ENCODE data around the gene SLFN14.
"Not testable (repeated sequence)": the region's sequence is repeated elsewhere in the genome, so short reads cannot be mapped to it uniquely, and the experiment has no call there.

Gene SLFN14

DNA sequence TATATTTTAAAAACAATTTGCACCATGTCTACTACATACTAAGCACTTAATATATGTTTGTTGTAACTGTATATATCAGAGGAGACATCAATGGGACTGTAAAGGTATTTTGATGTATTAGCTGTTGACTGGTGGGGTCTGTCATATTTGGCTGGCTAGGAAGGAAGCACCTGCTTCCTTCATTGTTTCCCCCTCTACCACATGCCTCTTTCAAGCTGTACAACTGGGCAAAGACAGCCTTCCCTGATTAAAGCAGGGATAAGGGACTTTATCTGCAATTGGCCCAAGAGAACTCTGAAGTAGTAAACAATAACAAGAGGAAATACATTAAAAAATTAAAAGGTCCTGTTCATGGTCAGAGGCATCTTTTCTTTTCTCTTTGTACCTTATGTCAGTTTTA lies 17.6 kb downstream of the SLFN14 start:
- no peak overlapping the region for H3K4me3 ChIP-seq (ENCODE audit: low read depth, low read length)
- in situ Hi-C loops (cut with HindIII; ENCODE audit: low sequenced_read_pairs), result loop anchor here (25.0 kb wide), 2 partner anchors 406 to 1106 kb away; partner anchors contain the start of genes NLE1 and UNC45B
- DNase-seq (ENCODE audit: low read depth), result no peak
- TF ChIP-seq, protein P1, sequence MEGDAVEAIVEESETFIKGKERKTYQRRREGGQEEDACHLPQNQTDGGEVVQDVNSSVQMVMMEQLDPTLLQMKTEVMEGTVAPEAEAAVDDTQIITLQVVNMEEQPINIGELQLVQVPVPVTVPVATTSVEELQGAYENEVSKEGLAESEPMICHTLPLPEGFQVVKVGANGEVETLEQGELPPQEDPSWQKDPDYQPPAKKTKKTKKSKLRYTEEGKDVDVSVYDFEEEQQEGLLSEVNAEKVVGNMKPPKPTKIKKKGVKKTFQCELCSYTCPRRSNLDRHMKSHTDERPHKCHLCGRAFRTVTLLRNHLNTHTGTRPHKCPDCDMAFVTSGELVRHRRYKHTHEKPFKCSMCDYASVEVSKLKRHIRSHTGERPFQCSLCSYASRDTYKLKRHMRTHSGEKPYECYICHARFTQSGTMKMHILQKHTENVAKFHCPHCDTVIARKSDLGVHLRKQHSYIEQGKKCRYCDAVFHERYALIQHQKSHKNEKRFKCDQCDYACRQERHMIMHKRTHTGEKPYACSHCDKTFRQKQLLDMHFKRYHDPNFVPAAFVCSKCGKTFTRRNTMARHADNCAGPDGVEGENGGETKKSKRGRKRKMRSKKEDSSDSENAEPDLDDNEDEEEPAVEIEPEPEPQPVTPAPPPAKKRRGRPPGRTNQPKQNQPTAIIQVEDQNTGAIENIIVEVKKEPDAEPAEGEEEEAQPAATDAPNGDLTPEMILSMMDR (IDR thresholded peaks at IDR 0.05; ENCODE audit: low read depth, low read length, missing control alignments), result no peak

DNA sequence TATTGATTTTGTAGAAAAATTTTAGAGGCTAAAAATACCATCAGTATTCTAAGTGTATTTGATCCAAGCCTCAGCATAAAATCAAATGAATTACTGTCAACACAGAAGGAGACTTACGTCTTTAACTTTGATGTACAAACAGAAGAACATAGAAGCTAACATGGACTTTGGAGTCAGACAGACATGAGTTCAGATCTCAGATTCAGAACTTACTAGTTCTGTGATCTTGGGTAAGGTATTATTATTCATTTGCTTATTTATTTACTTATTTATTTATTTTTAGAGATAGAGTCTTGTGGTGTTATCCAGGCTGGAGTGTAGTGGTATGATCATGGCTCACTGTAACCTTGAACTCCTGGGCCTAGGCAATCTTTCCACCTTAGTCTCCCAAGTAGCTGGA lies 19.2 kb downstream of the SLFN14 start:
- DNase-seq (ENCODE audit: low read depth), result no peak
- in situ Hi-C loops (cut with HindIII; ENCODE audit: low sequenced_read_pairs), result loop anchor here (25.0 kb wide), 2 partner anchors 404 to 1104 kb away; partner anchors contain the start of genes NLE1 and UNC45B
- H3K4me3 ChIP-seq (ENCODE audit: low read depth, low read length), result no peak overlapping the region
- TF ChIP-seq, protein P1 (IDR thresholded peaks at IDR 0.05; ENCODE audit: low read depth, low read length, missing control alignments), result no peak

DNA sequence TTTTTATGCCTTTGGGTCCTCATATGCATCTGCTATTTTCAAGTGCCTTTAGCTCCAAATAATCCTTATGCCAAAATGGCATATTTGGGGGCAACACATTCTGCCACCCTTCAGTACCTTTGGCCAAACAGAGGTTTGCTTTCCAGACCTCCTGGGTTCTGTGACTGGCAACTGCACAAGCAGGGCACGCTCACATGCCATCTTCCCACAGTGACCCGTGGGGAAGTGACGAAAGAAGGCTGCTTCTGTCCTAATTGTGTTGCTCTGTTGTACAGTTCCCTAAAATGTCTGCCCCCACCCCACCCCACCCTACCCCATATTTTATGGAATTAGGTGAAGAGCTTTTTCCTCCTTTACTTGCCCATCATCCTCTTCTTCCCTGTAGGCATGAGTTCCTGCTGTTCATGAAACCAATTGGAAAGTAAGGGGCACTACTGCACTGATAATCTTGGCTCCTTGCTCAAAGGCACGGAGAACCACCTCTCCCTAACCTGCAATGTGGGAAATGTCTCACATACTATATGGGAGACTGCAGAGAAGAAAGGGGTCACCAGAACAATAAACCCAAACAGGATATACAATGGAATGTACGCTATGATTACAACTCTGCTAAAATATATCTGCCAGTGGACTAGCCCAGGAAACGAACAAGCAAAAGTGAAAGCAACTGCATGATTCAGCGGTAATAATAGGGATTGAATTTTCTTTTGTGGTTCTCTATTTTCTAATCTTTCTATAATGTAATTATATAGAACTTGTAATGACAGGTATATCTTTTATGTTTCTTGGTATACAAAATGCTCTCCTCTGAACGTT lies 19.8 kb downstream of the SLFN14 start:
- DNase-seq (ENCODE audit: low read depth), result no peak
- no peak overlapping the region for H3K4me3 ChIP-seq (ENCODE audit: low read depth, low read length)
- TF ChIP-seq, protein P1 (IDR thresholded peaks at IDR 0.05; ENCODE audit: low read depth, low read length, missing control alignments), result no peak
- in situ Hi-C loops (cut with HindIII; ENCODE audit: low sequenced_read_pairs), result loop anchor here (25.0 kb wide), 2 partner anchors 403 to 1103 kb away; partner anchors contain the start of genes NLE1 and UNC45B

DNA sequence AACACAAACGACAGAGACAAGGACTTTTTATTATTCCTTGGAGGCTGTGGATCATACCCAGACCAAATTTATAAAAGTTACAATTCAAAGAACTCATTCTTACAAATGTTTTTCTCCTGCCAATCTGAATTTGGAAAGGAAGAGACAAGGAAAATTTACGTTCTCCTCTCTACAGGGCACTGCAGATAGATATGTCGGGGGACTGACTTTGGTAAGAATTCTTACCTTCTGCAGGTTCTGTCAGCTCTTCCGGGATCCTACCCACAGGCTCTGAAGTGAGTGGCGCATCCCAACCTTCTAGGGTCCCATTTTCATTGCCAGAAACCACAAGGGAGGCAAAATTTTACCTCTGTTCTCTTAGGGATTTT lies 21.0 kb downstream of the SLFN14 start:
- H3K4me3 ChIP-seq (ENCODE audit: low read depth, low read length), result no peak overlapping the region
- TF ChIP-seq, protein P1 (IDR thresholded peaks at IDR 0.05; ENCODE audit: low read depth, low read length, missing control alignments), result no peak
- in situ Hi-C loops (cut with HindIII; ENCODE audit: low sequenced_read_pairs), result loop anchor here (10.0 to 25.0 kb wide), 3 partner anchors 225 to 1102 kb away; partner anchors contain the start of genes NLE1 and UNC45B
- DNase-seq (ENCODE audit: low read depth), result no peak

DNA sequence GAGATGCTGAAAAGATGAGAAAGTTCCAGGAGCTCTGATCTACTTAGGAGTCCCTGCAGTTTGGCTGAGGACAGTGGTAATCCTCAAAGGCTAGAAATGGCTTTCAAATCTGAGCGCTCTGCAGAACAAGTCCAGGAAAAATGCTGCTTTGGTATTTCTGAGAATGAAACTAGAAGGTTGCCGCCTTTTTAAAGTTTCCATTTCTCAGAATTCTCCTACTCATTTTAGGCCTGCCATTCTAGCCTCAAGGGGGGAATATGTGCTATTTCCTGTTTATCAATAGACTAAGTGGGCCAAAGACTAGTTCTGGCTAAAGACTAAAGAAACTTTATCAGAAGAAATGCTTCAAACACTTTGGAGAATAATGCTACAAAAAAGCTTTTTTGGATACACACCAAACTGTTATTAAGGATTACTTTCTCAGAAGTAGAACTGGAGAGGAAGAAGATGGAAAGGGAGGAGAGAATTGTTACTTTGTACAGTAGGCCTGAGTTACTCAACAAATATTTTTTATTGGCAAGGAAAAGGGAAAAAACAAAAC lies 22.9 kb downstream of the SLFN14 start, which contains the start of gene SLFN12L:
Gene SLFN12L, minus strand, starts transcription at position 78 of the 541 bp plus-strand sequence. CDS start 15,314 bp downstream, outside the sequence.
- TF ChIP-seq, protein P1 (IDR thresholded peaks at IDR 0.05; ENCODE audit: low read depth, low read length, missing control alignments), result no peak
- no peak within 1 kb of the TSS for H3K4me3 ChIP-seq (ENCODE audit: low read depth, low read length)
- DNase-seq (ENCODE audit: low read depth), result no peak
- in situ Hi-C loops (cut with HindIII; ENCODE audit: low sequenced_read_pairs), result loop anchor here (10.0 to 25.0 kb wide), 3 partner anchors 223 to 1100 kb away; partner anchors contain the start of genes NLE1 and UNC45B

DNA sequence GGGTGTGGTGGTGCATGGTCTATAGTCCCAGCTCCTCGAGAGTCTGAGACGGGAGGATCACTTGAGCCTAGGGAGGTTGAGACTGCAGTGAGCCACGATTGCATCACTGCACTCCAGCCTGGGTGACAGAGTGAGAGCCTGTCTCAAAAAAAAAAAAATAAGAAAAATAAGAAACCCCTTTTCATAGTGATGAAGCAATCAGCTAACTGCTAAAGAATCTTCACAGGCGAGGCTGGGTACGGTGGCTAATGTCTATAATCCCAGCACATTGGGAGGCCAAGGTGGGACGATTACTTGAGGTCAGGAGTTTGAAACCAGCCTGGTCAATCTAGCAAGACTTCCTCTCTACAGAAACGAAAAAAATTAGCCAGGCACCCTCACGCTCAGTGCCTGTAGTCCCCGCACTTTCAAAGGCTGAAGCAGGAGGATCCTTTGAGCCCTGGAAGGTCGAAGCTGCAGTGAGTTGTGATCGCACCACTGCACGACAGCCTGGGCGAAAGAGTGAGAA lies 23.9 kb downstream of the SLFN14 start:
- in situ Hi-C loops (cut with HindIII; ENCODE audit: low sequenced_read_pairs), result loop anchor here (10.0 to 25.0 kb wide), 3 partner anchors 222 to 1099 kb away; partner anchors contain the start of genes NLE1 and UNC45B
- TF ChIP-seq, protein P1 (IDR thresholded peaks at IDR 0.05; ENCODE audit: low read depth, low read length, missing control alignments), result no peak
- no peak for DNase-seq (ENCODE audit: low read depth)
- H3K4me3 ChIP-seq (ENCODE audit: low read depth, low read length), result no peak overlapping the region

DNA sequence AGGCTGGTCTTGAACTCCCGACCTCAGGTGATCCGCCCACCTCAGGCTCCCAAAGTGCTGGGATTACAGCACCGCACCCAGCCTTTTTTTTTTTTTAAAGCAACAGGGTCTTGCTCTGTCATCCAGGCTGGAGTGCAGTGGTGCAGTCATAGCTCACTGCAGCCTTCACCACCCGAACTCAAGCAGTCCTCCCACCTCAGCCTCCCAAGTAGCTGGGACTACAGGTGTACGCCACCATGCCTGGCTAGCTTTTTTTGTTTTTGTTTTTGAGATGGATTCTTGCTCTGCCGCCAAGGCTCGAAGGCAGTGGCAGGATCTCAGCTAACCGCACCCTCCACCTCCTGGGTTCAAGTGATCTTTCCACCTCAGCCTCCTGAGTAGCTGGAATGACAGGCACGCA lies 25.2 kb downstream of the SLFN14 start:
- DNase-seq (ENCODE audit: low read depth); H3K4me3 ChIP-seq (ENCODE audit: low read depth, low read length): not testable (repeated sequence)

More for the DNA sequence above, 25.2 kb downstream of the SLFN14 start:
- in situ Hi-C loops (cut with HindIII; ENCODE audit: low sequenced_read_pairs), result loop anchor here (10.0 to 25.0 kb wide), 3 partner anchors 221 to 1098 kb away; partner anchors contain the start of genes NLE1 and UNC45B
